HEK293 (cell line): Measurements from ENCODE around the gene PLAAT1.
A peak's percentile ranks its signal among the peaks of the same experiment; 100 is the strongest.

Source experiments
- CTCF ChIA-PET: fragments of 350-600 bp; formaldehyde crosslinking; extraction: SDS; loops from one replicate; lab custom pipeline; 2021; ENCODE audit warnings: antibody characterized with exemption; lab: Yijun Ruan, JAX
- POLR2A ChIA-PET: fragments of 300-600 bp; formaldehyde crosslinking; extraction: SDS; loops from one replicate; lab custom pipeline; 2020; ENCODE audit warnings: antibody characterized with exemption, inconsistent platforms; lab: Yijun Ruan, JAX
- H3K27ac ChIP-seq: fragments of 200-500 bp; sonication (Bioruptor generic); 2 replicates; pipeline ENCODE4 v1.5.1; 2014; ENCODE audit warnings: low read depth, low read length, control low read depth, inconsistent platforms; ENCODE audit errors: extremely low read depth
- H3K36me3 ChIP-seq, 2 experiments: fragments of 200-500 bp in 1 of 2; sonication (Bioruptor generic) in 1 of 2; 1 replicate in 1 of 2; 2 replicates in 1 of 2; pipeline ENCODE4 v1.5.1; 2014 to 2017; ENCODE audit warnings: inconsistent platforms in 2 of 2, low read length in 2 of 2; ENCODE audit not compliant: control insufficient read depth in 2 of 2, insufficient read depth in 1 of 2
- H3K4me1 ChIP-seq: fragments of 200-500 bp; sonication (Bioruptor generic); 2 replicates; pipeline ENCODE4 v1.5.1; 2014; ENCODE audit warnings: mild to moderate bottlenecking, low read length, inconsistent platforms; ENCODE audit not compliant: control insufficient read depth, insufficient read depth
- H3K4me3 ChIP-seq: 2 replicates; pipeline ENCODE4 v1.5.1; 2011; ENCODE audit warnings: low read depth, mild to moderate bottlenecking, control low read depth, low read length, moderate library complexity
- H3K9me3 ChIP-seq: fragments of 200-500 bp; sonication (Bioruptor generic); 2 replicates; pipeline ENCODE4 v1.5.1; 2014; ENCODE audit warnings: low read depth, low read length, inconsistent platforms; ENCODE audit not compliant: control insufficient read depth, insufficient read depth
- KLF10 ChIP-seq: fragments of 450-650 bp; IDR thresholded peaks from 2 replicates; pipeline ENCODE4 v1.5.1; 2018; ENCODE audit warnings: missing biosample characterization, mild to moderate bottlenecking, missing genetic modification characterization
- KLF7 ChIP-seq: fragments of 450-650 bp; formaldehyde crosslinking; IDR thresholded peaks from 2 replicates; pipeline ENCODE4 v1.5.1; 2016; ENCODE audit warnings: missing biosample characterization, missing genetic modification characterization, borderline replicate concordance
- PRDM10 ChIP-seq: fragments of 450-650 bp; formaldehyde crosslinking; IDR thresholded peaks from 2 replicates; pipeline ENCODE4 v1.5.1; 2016; ENCODE audit warnings: missing biosample characterization, missing genetic modification characterization
- SCRT2 ChIP-seq: fragments of 450-650 bp; formaldehyde crosslinking; IDR thresholded peaks from 2 replicates; pipeline ENCODE4 v1.5.1; 2016; ENCODE audit warnings: missing biosample characterization, missing genetic modification characterization
- SP2 ChIP-seq: fragments of 450-650 bp; formaldehyde crosslinking; IDR thresholded peaks from 2 replicates; pipeline ENCODE4 v1.5.1; 2016; ENCODE audit warnings: missing biosample characterization, missing genetic modification characterization
- SP7 ChIP-seq: fragments of 450-650 bp; formaldehyde crosslinking; IDR thresholded peaks from 2 replicates; pipeline ENCODE4 v1.5.1; 2016; ENCODE audit warnings: missing biosample characterization, missing genetic modification characterization
- ZBTB26 ChIP-seq: fragments of 450-650 bp; formaldehyde crosslinking; optimal IDR thresholded peaks from 2 replicates; pipeline ENCODE3; 2016; ENCODE audit warnings: missing biosample characterization, mild to moderate bottlenecking, missing genetic modification characterization
- ZBTB44 ChIP-seq: fragments of 450-650 bp; IDR thresholded peaks from 2 replicates; pipeline ENCODE4 v1.5.1; 2018; ENCODE audit warnings: missing biosample characterization, mild to moderate bottlenecking, missing genetic modification characterization
- ZNF132 ChIP-seq: fragments of 450-650 bp; formaldehyde crosslinking; IDR thresholded peaks from 2 replicates; pipeline ENCODE4 v1.5.1; 2017; ENCODE audit warnings: missing biosample characterization, missing genetic modification characterization, borderline replicate concordance
- ZNF501 ChIP-seq: fragments of 450-650 bp; formaldehyde crosslinking; IDR thresholded peaks from 2 replicates; pipeline ENCODE4 v1.5.1; 2016; ENCODE audit warnings: missing biosample characterization, missing genetic modification characterization
- ZNF530 ChIP-seq: fragments of 450-650 bp; formaldehyde crosslinking; IDR thresholded peaks from 2 replicates; pipeline ENCODE4 v1.5.1; 2016; ENCODE audit warnings: low read depth, missing biosample characterization, missing genetic modification characterization
- ZNF660 ChIP-seq: fragments of 450-650 bp; IDR thresholded peaks from 2 replicates; pipeline ENCODE4 v1.5.1; 2018; ENCODE audit warnings: missing biosample characterization, mild to moderate bottlenecking, missing genetic modification characterization
- ZNF677 ChIP-seq: fragments of 450-650 bp; IDR thresholded peaks from 2 replicates; pipeline ENCODE4 v1.5.0; 2018; ENCODE audit warnings: missing biosample characterization, mild to moderate bottlenecking, missing genetic modification characterization, moderate library complexity
- TF ChIP-seq, protein P1 (sequence below): IDR thresholded peaks from 2 replicates; pipeline ENCODE4 v1.6.1; 2011; ENCODE audit warnings: mild to moderate bottlenecking, low read depth, low read length, borderline replicate concordance
- TF ChIP-seq, protein P2 (sequence below): fragments of 450-650 bp; formaldehyde crosslinking; IDR thresholded peaks from 2 replicates; pipeline ENCODE4 v1.5.1; 2016; ENCODE audit warnings: missing biosample characterization, missing genetic modification characterization
- TF ChIP-seq, protein P3 (sequence below): fragments of 450-650 bp; formaldehyde crosslinking; conservative IDR thresholded peaks from 2 replicates; pipeline ENCODE4 v1.5.1; 2016; ENCODE audit warnings: low read depth, missing biosample characterization, missing genetic modification characterization
- TF ChIP-seq, protein P4 (sequence below): fragments of 450-650 bp; formaldehyde crosslinking; IDR thresholded peaks from 2 replicates; pipeline ENCODE4 v1.5.1; 2017; ENCODE audit warnings: missing biosample characterization, missing genetic modification characterization

The PLAAT1 gene

GRCh38 chr3:193212844-193213243 is 28.2 kb upstream of the PLAAT1 start (continued):
- TF ChIP-seq, protein P1, sequence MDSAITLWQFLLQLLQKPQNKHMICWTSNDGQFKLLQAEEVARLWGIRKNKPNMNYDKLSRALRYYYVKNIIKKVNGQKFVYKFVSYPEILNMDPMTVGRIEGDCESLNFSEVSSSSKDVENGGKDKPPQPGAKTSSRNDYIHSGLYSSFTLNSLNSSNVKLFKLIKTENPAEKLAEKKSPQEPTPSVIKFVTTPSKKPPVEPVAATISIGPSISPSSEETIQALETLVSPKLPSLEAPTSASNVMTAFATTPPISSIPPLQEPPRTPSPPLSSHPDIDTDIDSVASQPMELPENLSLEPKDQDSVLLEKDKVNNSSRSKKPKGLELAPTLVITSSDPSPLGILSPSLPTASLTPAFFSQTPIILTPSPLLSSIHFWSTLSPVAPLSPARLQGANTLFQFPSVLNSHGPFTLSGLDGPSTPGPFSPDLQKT = no peak
- TF ChIP-seq ZBTB44 (tag by site-specific recombination) = no peak
- no peak for TF ChIP-seq ZNF660 (tag by site-specific recombination)
- no peak for TF ChIP-seq SP2 (tag by site-specific recombination)
- TF ChIP-seq KLF10 (tag by site-specific recombination) = no peak
- TF ChIP-seq ZNF530 (tag by site-specific recombination) = no peak
- TF ChIP-seq, protein P2, sequence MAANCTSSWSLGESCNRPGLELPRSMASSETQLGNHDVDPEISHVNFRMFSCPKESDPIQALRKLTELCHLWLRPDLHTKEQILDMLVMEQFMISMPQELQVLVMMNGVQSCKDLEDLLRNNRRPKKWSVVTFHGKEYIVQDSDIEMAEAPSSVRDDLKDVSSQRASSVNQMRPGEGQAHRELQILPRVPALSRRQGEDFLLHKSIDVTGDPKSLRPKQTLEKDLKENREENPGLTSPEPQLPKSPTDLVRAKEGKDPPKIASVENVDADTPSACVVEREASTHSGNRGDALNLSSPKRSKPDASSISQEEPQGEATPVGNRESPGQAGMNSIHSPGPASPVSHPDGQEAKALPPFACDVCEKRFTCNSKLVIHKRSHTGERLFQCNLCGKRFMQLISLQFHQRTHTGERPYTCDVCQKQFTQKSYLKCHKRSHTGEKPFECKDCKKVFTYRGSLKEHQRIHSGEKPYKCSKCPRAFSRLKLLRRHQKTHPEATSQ = no peak
- no peak for TF ChIP-seq KLF7 (tag by site-specific recombination)
- TF ChIP-seq ZNF132 (tag by site-specific recombination) = no peak

GRCh38 chr3:193214445-193214844 is 26.6 kb upstream of the PLAAT1 start:
- H3K4me3 ChIP-seq = no peak overlapping the region
- POLR2A ChIA-PET = no interaction called here
- no peaks in the 10 kb centered on the region for H3K9me3 ChIP-seq
- H3K4me1 ChIP-seq = no peaks in the 10 kb centered on the region
- CTCF ChIA-PET = no interaction called here
- no peak overlapping the region for H3K27ac ChIP-seq
- no peaks in the 10 kb centered on the region for H3K36me3 ChIP-seq
- no peak for TF ChIP-seq ZNF677 (tag by site-specific recombination)
- TF ChIP-seq PRDM10 = 0 out of 2 replicates have a peak, but pooled peaks have one; percentile 19
- TF ChIP-seq SCRT2 (tag by site-specific recombination) = peak; percentile 45
- TF ChIP-seq, all 188 proteins: peak for 2

DNA sequence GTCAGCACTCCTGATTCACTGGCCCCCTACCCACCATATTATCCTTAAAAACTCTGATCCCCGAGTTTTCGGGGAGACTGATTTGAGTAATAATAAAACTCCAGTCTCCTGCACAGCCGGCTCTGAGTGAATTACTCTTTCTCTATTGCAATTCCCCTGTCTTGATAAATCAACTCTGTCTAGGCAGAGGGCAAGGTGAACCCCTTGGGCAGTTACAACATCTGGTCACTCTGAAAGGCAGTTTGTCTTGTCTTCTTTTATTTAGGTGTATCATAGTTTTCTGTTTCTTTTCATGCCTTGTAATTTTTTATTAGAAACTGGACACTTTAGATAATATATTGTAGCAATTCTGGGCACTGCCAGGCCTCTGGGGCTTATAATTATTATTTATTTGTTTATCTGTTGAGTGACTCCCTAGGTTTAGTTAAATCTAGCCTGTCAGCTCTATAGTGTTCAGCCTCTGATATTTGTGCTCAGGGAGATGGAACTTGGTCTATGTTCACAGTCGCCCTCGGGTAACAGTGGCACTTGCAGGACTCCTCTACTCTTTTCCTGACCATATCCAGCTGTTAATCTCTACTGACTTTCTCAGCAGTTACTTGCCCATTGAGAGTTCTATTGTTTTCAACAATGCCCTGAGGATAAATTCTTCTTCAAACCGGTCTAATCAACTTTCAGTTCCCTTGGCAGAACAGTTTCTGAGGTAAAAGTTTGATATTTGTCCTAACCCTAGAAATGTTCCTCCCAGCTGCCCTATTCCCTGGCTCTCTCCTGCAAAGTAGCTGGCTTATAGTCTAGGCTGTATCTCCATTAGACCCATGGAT is 15.5 kb upstream of the PLAAT1 start:
- CTCF ChIA-PET = interaction anchor here (0.8 kb wide), 1 partner anchor 9 kb away, joined by 3 read pairs; no protein-coding TSS in a partner anchor
- H3K9me3 ChIP-seq = no peaks in the 10 kb centered on the region
- POLR2A ChIA-PET = no interaction called here
- TF ChIP-seq, protein P3, sequence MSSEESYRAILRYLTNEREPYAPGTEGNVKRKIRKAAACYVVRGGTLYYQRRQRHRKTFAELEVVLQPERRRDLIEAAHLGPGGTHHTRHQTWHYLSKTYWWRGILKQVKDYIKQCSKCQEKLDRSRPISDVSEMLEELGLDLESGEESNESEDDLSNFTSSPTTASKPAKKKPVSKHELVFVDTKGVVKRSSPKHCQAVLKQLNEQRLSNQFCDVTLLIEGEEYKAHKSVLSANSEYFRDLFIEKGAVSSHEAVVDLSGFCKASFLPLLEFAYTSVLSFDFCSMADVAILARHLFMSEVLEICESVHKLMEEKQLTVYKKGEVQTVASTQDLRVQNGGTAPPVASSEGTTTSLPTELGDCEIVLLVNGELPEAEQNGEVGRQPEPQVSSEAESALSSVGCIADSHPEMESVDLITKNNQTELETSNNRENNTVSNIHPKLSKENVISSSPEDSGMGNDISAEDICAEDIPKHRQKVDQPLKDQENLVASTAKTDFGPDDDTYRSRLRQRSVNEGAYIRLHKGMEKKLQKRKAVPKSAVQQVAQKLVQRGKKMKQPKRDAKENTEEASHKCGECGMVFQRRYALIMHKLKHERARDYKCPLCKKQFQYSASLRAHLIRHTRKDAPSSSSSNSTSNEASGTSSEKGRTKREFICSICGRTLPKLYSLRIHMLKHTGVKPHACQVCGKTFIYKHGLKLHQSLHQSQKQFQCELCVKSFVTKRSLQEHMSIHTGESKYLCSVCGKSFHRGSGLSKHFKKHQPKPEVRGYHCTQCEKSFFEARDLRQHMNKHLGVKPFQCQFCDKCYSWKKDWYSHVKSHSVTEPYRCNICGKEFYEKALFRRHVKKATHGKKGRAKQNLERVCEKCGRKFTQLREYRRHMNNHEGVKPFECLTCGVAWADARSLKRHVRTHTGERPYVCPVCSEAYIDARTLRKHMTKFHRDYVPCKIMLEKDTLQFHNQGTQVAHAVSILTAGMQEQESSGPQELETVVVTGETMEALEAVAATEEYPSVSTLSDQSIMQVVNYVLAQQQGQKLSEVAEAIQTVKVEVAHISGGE = no peak
- no peak for TF ChIP-seq ZNF660 (tag by site-specific recombination)
- no peak for TF ChIP-seq ZNF501 (tag by site-specific recombination)
- TF ChIP-seq SP7 (tag by site-specific recombination) = no peak
- TF ChIP-seq ZBTB26 = no peak
- TF ChIP-seq, protein P4, sequence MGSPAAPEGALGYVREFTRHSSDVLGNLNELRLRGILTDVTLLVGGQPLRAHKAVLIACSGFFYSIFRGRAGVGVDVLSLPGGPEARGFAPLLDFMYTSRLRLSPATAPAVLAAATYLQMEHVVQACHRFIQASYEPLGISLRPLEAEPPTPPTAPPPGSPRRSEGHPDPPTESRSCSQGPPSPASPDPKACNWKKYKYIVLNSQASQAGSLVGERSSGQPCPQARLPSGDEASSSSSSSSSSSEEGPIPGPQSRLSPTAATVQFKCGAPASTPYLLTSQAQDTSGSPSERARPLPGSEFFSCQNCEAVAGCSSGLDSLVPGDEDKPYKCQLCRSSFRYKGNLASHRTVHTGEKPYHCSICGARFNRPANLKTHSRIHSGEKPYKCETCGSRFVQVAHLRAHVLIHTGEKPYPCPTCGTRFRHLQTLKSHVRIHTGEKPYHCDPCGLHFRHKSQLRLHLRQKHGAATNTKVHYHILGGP (tag by site-specific recombination) = no peak

More for the DNA sequence above, 15.5 kb upstream of the PLAAT1 start:
- Histone ChIP-seq H3K36me3 (no peaks in the 10 kb centered on the region), H3K4me1 (no peaks in the 10 kb centered on the region), H3K4me3 (no peak overlapping the region), H3K27ac (no peak overlapping the region)
